ENCODE measurements around the gene DTX1. TPM values are rescaled to one million over a fixed set of nuclear protein-coding genes. Genes with fewer than 3 reads are reported as not detected.
A peak's percentile ranks its signal among the peaks of the same experiment; 100 is the strongest.

DTX1 gene
- total RNA-seq = 10 to 100 TPM; 17.3 to 38.1 (median 25.4) TPM

DNA sequence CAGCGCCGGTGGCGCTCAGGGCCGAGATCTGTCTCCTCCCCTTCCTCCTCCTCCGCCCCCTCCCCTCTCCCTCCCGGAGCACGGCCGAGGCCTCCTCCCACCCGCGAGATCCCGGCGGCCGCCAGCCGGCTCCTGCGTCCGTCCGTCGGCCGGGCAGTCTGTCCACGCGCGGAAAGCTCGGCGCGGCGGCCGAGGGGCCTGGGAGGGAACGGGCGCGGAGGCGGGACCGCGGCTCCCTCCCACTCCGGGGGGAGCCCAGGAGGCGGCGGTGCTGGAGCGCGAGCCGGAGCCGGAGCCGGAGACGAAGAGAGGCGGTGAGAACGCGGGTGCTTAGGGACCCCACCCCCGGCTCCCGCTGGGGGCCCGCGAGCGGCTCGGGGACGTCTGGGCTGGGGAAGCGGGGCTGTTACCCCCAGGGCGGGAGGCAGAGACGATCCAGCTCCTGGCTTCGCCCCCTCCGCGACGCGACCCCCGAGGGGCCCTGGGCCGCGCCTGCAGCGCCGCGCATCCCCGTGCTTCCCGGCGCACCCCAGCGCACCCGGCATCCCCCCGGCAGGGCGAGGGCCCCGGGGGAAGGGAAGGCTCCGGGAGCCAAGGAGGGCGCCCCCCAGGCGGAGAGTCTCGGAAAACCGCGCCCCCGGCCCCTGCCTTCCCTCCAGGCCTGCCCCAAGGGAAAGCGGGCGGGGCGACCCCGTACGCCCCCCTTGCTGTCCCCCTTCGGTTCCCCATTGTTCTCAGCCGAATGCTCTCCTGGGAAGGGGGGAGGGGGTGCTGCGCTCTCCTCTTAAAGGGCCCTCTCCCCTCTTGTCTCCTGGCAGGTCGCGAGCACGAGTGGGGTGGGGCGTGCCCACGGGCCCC, at the start of gene DTX1:
DTX1 (plus strand) TSS at position 100 of the 858 bp plus-strand sequence. CDS start 1,463 bp downstream, outside the sequence.
- no peak for DNase-seq (ENCODE audit: low spot score in 2 of 2)
- peak within 1 kb of the TSS in 2 of 4 donors; percentile 66 to 68 for H3K27ac ChIP-seq
- WGBS, 2 donors = 0 to 1% methylated on average over 35 to 37 of the region's 94 CpGs

DNA sequence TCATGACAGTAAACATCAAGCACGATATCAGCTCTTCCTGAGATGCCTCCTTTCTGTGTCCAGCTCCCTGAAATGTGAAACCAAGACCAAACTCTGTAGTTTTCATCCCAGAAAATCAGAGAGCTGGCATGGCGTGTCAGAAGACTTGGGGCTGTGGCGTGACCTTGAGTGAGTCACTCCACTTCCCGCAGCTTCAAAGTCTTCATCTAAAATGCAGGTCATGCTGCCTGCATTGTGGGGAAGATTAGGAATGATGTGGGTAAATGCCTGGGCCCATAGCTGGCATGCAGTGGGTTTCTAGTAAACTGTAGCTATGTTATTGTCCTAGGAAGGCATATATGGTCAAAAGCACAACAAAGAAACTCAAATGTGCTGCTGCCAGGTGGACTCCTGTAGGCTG, 49.4 kb upstream of the DTX1 start:
- Histone ChIP-seq H3K36me3 (peaks cover 0 to 56% (median 0%) of the 10 kb centered on the region in 3 donors), H3K27me3 (no peaks in the 10 kb centered on the region), H3K9me3 (peaks cover 0 to 3% (median 0%) of the 10 kb centered on the region in 4 donors), H3K4me1 (no peaks in the 10 kb centered on the region), H3K4me3 (no peak overlapping the region), H3K27ac (no peak overlapping the region)
- DNase-seq (ENCODE audit: low spot score in 2 of 2) = no peak
- TF ChIP-seq, protein P1, sequence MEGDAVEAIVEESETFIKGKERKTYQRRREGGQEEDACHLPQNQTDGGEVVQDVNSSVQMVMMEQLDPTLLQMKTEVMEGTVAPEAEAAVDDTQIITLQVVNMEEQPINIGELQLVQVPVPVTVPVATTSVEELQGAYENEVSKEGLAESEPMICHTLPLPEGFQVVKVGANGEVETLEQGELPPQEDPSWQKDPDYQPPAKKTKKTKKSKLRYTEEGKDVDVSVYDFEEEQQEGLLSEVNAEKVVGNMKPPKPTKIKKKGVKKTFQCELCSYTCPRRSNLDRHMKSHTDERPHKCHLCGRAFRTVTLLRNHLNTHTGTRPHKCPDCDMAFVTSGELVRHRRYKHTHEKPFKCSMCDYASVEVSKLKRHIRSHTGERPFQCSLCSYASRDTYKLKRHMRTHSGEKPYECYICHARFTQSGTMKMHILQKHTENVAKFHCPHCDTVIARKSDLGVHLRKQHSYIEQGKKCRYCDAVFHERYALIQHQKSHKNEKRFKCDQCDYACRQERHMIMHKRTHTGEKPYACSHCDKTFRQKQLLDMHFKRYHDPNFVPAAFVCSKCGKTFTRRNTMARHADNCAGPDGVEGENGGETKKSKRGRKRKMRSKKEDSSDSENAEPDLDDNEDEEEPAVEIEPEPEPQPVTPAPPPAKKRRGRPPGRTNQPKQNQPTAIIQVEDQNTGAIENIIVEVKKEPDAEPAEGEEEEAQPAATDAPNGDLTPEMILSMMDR (IDR thresholded peaks at IDR 0.05) = no peak
- TF ChIP-seq POLR2A (IDR thresholded peaks at IDR 0.05) = no peak
- TF ChIP-seq EP300 (IDR thresholded peaks at IDR 0.05) = no peak
- whole genome bisulfite sequencing, 2 donors = 84 to 91% methylated on average over 4 of the region's 4 CpGs

More for the DNA sequence above, at the start of gene DTX1:
- Histone ChIP-seq H3K4me1 (peaks cover 0 to 24% (median 8%) of the 10 kb centered on the region in 4 donors), H3K9me3 (no peaks in the 10 kb centered on the region), H3K36me3 (no peaks in the 10 kb centered on the region), H3K4me3 (peak within 1 kb of the TSS; percentile 30 to 64 (median 48)), H3K27me3 (peaks cover 0 to 42% of the 10 kb centered on the region in 2 donors)
- TF ChIP-seq, protein P1 (IDR thresholded peaks at IDR 0.05) = no peak
- TF ChIP-seq EP300 (IDR thresholded peaks at IDR 0.05) (no peak), POLR2A (IDR thresholded peaks at IDR 0.05) (no peak)

DNA sequence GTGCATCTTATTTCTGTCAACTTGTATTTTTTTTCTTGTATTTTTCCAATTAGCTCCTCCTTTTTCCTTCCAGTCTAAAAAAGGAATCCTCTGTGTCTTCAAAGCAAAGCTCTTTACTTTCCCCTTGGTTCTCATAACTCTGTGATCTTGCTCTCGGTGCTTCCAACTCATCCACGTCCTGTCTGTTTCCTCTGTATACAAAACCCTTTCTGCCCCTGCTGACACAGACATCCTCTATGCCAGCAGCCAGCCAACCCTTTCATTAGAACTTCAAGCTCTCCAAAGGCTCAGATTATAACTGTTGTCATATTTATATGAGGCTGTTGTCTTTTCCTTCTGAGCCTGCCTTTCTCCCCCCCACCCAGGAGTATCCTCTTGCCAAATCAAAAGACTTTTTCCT, 45.8 kb upstream of the DTX1 start:
- H3K27ac ChIP-seq = no peak overlapping the region
- DNase-seq (ENCODE audit: low spot score in 2 of 2) = no peak
- H3K4me3 ChIP-seq = no peak overlapping the region
- WGBS, 2 donors = 38 to 44% methylated on average over 2 of the region's 2 CpGs
- H3K9me3 ChIP-seq = peaks cover 0 to 3% (median 0%) of the 10 kb centered on the region in 4 donors
- no peaks in the 10 kb centered on the region for H3K4me1 ChIP-seq
- H3K36me3 ChIP-seq = peaks cover 0 to 56% (median 0%) of the 10 kb centered on the region in 3 donors
- TF ChIP-seq, protein P1 (IDR thresholded peaks at IDR 0.05) = no peak
- TF ChIP-seq POLR2A (IDR thresholded peaks at IDR 0.05) (no peak), EP300 (IDR thresholded peaks at IDR 0.05) (no peak)
- H3K27me3 ChIP-seq = no peaks in the 10 kb centered on the region

DNA sequence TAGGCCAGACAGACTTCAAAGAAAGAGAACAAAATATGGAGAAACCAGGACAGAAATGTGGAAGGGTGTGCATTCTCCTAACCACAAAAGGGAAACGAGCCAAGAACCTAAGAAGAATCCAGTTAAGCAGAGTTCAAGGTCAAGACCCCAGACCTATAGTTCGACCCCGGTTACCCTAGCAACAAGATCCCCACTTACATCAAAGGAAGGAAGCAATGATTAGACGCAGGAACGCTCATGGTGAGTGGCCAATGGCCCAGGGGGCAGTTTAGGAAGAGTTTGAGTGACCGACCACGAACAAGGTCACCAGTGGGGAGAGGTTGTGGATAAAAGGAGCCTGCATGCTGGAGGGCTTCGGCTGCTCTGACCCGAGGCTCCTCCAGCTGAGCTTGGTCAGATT, 42.0 kb upstream of the DTX1 start:
- Histone ChIP-seq H3K27ac (no peak overlapping the region), H3K9me3 (peaks cover 0 to 3% (median 0%) of the 10 kb centered on the region in 4 donors), H3K4me1 (no peaks in the 10 kb centered on the region), H3K4me3 (no peak overlapping the region), H3K36me3 (peaks cover 0 to 20% (median 0%) of the 10 kb centered on the region in 3 donors), H3K27me3 (no peaks in the 10 kb centered on the region)
- TF ChIP-seq POLR2A (IDR thresholded peaks at IDR 0.05) (no peak), EP300 (IDR thresholded peaks at IDR 0.05) (no peak)
- TF ChIP-seq, protein P1 (IDR thresholded peaks at IDR 0.05) = no peak
- 34 to 39% methylated on average over 9 of the region's 9 CpGs for WGBS, 2 donors
- DNase-seq (ENCODE audit: low spot score in 2 of 2) = no peak

DNA sequence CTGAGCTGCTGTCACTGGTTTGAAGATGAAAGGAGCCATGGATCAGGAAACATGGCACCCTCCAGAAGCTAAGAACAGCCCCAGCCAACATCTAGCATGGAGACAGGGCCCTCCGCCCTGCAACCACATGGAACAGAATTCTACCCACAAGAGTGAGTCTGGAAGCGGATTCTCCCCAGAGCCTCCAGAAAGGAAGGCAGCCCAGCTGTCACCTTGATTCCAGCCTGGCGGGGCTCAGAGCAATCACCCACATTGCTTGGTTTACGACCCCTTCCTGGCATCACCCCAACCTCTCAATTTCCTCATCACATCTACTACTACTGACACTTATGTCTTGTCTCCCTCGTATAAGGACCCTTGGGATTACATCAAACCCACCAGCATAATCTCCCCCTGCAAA, 39.7 kb upstream of the DTX1 start:
- Histone ChIP-seq H3K4me1 (no peaks in the 10 kb centered on the region), H3K27me3 (no peaks in the 10 kb centered on the region), H3K4me3 (no peak overlapping the region), H3K27ac (no peak overlapping the region), H3K9me3 (no peaks in the 10 kb centered on the region), H3K36me3 (no peaks in the 10 kb centered on the region)
- TF ChIP-seq, protein P1 (IDR thresholded peaks at IDR 0.05) = no peak
- TF ChIP-seq EP300 (IDR thresholded peaks at IDR 0.05) (no peak), POLR2A (IDR thresholded peaks at IDR 0.05) (no peak)
- DNase-seq (ENCODE audit: low spot score in 2 of 2) = no peak
- 68 to 78% methylated on average over 5 of the region's 5 CpGs for WGBS, 2 donors

Data from tibial nerve (tissue), 4 donors.